HepG2 (cell line): Measurements from ENCODE around the gene FAM221A.
"Not testable (repeated sequence)": the region's sequence is repeated elsewhere in the genome, so short reads cannot be mapped to it uniquely, and the experiment has no call there.

Source experiments
- GATAD2A ChIP-seq: IDR thresholded peaks from 2 replicates; pipeline ENCODE4 v1.6.1; 2016
- HOXD1 ChIP-seq: sonication (generic); formaldehyde crosslinking; IDR thresholded peaks from 2 replicates; pipeline ENCODE4 v1.5.0; 2020; ENCODE audit warnings: missing genetic modification reagents
- PHB2 ChIP-seq: fragments of 450-650 bp; IDR thresholded peaks from 2 replicates; pipeline ENCODE4 v1.6.1; 2018; ENCODE audit not compliant: partially characterized antibody
- POLR2A ChIP-seq, 2 experiments: IDR thresholded peaks; 2 replicates each; pipeline ENCODE4 v1.6.1; 2011; ENCODE audit warnings: low read depth in 2 of 2, low read length in 2 of 2, mild to moderate bottlenecking in 1 of 2, moderate library complexity in 1 of 2; ENCODE audit not compliant: insufficient read depth in 1 of 2
- STAG1 ChIP-seq: sonication (generic); formaldehyde crosslinking; IDR thresholded peaks from 2 replicates; pipeline ENCODE4 v1.4.0; 2020; ENCODE audit warnings: missing genetic modification reagents
- STAT5B ChIP-seq: sonication (generic); formaldehyde crosslinking; IDR thresholded peaks from 2 replicates; pipeline ENCODE4 v1.4.0; 2020; ENCODE audit warnings: missing genetic modification reagents
- YY1 ChIP-seq: IDR thresholded peaks from 2 replicates; pipeline ENCODE4 v1.6.1; 2011; ENCODE audit warnings: low read length, low read depth, moderate library complexity, mild to moderate bottlenecking; ENCODE audit not compliant: insufficient read depth, insufficient replicate concordance
- ZKSCAN8 ChIP-seq: IDR thresholded peaks from 2 replicates; pipeline ENCODE4 v1.6.1; 2016; ENCODE audit warnings: borderline replicate concordance, missing genetic modification reagents, missing compliant biosample characterization
- TF ChIP-seq, protein P1 (sequence below): IDR thresholded peaks from 2 replicates; pipeline ENCODE4 v1.6.1; 2012; ENCODE audit warnings: inconsistent platforms
- TF ChIP-seq, protein P2 (sequence below): sonication (generic); formaldehyde crosslinking; IDR thresholded peaks from 2 replicates; pipeline ENCODE4 v1.4.0; 2020; ENCODE audit warnings: missing genetic modification reagents

DNA sequence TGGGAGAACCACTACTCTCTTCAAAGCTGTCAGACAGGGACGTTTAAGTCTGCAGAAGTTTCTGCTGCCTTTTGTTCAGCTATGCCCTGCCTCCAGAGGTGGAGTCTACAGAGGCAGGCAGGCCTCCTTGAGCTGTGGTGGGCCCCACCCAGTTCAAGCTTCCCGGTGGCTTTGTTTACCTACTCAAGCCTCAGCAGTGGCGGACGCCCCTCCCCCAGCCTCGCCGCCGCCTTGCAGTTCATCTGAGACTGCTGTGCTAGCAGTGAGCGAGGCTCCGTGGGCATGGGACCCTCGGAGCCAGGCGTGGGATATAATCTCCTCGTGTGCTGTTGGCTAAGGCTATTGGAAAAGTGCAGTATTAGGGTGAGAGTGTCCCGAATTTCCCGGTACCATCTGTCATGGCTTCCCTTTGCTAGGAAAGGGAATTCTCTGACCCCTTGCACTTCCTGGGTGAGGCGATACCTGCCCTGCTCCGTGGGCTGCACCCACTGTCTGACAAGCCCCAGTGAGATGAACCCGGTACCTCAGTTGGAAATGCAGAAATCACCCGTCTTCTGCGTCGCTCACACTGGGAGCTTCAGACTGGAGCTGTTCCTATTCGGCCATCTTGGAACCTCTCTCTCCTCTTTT lies 42.7 kb downstream of the FAM221A start:
- not testable (repeated sequence) for TF ChIP-seq YY1; POLR2A (IDR thresholded peaks at IDR 0.05; ENCODE audit: insufficient read depth in 1 of 2, low read depth in 2 of 2, low read length in 2 of 2); STAG1 (CRISPR knock-in tag); PHB2; HOXD1 (CRISPR knock-in tag); ZKSCAN8 (CRISPR knock-in tag); STAT5B; GATAD2A (CRISPR knock-in tag)
- TF ChIP-seq, protein P1, sequence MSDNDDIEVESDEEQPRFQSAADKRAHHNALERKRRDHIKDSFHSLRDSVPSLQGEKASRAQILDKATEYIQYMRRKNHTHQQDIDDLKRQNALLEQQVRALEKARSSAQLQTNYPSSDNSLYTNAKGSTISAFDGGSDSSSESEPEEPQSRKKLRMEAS: not testable (repeated sequence)
- TF ChIP-seq, protein P2, sequence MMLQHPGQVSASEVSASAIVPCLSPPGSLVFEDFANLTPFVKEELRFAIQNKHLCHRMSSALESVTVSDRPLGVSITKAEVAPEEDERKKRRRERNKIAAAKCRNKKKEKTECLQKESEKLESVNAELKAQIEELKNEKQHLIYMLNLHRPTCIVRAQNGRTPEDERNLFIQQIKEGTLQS (CRISPR knock-in tag): not testable (repeated sequence)
